GM19395 (cell line): ENCODE measurements around the gene ZNF205.
A peak's percentile ranks its signal among the peaks of the same experiment; 100 is the strongest.

Experiments
- ATAC-seq: cut with Tn5 transposase; IDR thresholded peaks from one replicate; pipeline ENCODE4 v1.9.1; 2021; ENCODE audit warnings: mild to moderate bottlenecking, moderate library complexity; ENCODE audit not compliant: unreplicated experiment

ZNF205 gene

DNA sequence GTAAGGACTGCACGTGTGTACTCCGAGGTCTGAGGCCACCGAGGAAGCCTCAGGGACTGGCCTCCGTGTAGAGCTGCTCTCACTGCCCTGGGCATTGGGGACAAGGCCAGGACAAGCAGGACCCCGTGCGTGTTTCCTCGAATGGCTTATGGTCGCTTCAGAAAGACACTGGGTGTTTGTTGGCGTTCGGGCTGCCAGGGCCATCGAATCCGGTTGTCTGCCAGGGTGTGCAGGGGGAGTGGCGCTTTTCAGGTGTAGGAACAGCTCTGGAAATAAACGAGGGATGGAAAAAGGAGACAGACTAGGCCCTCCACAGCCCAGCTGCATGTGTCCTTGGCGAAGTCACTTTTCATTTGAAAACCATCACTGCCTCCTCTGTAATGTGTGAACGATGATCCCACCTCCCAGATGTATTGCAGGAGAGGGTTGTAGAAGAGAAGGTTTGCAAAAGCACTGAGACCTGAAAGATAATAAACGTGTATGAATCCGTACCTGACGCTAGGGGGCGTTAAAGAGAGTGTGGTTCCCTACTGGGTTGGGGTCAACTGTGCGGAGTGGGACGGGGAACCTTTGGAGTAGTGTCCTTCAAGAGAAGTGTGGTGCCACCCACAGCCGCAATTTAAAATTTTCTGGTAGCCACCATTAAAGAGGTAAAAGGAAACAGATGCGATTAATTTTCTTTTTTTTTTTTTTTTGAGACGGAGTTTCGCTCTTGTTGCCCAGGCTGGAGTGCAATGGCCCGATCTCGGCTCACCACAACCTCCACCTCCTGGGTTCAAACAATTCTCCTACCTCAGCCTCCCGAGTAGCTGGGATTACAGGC, 11.2 kb upstream of the ZNF205 start:
- no peak for ATAC-seq

- ATAC-seq = no peak
These were observed 10.4 kb upstream of the ZNF205 start for GRCh38 chr16:3101841-3102470.

DNA sequence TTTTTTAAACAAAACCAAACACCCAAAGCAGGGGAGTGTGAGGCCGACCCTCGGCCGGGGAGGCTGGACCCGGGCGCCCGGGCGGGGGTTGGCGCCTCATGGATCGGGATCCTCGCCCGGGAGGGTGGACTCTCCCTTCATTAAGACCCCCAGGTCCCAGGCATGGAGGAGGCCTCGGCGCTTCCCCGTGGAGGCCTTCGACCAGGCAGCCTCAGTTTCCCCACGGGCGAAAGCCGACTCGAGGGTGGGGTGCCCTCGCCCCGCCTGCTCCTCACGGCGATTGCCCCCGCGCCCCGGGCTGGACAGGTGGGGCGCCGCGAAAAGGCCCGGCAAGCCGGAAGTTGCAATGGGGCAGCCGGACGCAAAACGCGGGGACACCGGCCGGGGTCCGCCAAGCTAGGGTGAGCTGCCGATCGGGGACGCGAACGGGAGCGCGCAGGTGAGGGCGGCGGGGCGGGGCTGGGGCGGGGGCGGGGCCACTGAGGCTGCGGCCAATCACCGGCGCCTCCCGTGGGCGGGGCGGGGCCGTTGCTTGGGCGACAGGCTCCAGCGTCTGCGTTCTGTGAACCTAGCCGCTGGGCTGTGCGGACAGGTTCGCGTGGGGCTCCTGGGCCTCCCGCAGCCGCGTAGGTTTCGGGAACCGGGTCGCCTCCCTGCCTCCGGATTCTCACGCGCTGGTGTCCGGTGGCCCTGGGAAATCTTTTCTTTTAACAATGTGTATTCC, 6.0 kb upstream of the ZNF205 start:
- peak; percentile 69 for ATAC-seq

DNA sequence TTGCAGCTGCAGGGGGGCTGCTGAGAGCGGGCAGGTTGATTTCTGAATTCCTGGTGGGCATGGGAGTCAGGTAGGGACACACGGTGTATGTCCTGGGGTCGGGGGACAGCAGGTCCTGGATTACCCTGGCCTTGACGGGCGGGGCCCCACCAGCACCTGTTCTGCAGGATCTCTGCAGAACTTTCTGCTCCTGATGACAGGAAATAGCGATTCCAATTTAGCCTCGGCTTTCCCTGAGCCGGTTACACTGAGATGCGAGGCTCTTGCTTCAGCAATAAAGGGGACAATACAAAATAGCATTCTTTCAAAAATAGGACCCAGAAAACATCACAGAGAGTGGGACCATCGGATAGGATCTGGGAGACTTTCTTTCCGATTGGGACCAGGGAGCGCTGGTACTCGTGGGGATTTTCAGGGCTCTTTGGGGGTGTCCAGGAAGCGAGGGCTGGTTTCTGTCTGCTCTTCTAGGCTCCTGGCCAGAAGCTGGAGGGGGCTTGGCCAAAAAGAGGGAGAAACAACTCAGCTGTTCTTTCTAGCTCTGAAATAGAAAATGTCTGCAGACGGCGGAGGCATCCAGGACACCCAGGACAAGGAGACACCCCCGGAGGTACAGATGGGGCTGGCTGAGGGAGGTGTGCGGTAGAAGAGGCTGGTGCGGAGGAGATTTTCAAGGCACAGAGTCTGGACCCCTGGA, 642 bp downstream of the ZNF205 start:
- no peak for ATAC-seq

DNA sequence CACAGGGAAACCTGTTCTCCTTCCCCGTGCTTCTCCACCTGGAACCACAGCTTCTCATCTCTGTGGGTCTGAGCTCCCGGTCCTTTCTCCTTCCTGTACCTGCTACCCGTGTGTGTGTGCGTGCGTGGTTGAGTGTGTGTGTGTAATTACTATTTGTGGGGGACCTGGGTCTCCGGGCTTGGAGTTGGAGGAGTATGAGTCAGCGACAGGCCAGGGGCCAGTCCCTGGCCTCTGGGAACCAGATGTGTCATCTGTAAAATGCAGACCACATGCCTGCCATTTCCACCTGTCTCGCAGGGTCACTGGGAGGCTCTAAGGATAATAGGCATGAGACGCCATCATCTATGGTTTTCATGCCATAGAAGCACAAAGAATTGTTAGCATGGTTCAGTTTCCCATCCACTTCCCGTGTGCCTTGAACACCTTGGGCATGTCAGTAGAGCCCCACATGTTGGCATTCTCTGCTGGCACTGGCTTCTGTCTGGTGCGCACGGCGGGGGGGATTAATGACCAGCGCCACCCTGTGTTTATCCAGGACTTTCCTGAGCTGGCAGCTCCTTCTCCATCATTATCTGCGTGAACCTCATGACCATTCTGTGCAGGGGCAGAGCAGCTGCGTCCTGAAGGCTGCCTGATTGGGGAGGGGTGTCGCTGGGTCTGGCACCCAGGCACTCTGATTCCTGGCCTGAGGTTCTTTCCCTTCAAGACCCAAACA, 1.5 kb downstream of the ZNF205 start:
- ATAC-seq = no peak

DNA sequence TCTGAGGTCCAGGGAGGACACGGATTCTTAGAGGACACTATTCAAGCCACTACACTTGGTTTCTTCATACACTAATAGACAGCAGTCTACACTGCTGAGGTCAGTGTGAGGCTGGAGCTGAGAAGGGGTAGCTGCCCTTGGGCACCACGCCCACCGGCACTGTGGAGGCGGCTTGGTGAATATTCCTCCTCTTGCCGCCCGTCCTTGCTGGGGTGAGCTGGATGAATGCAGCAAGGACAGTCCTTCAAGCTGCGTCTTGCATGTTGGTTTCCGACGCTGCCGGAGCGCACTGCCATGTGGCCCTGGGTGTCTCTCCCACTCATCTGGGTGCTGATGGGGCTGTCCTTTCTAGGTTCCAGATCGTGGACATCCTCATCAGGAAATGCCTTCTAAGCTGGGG, 2.6 kb downstream of the ZNF205 start:
- ATAC-seq = no peak

- no peak for ATAC-seq
These were observed 3.2 kb downstream of the ZNF205 start for GRCh38 chr16:3115561-3115960.

DNA sequence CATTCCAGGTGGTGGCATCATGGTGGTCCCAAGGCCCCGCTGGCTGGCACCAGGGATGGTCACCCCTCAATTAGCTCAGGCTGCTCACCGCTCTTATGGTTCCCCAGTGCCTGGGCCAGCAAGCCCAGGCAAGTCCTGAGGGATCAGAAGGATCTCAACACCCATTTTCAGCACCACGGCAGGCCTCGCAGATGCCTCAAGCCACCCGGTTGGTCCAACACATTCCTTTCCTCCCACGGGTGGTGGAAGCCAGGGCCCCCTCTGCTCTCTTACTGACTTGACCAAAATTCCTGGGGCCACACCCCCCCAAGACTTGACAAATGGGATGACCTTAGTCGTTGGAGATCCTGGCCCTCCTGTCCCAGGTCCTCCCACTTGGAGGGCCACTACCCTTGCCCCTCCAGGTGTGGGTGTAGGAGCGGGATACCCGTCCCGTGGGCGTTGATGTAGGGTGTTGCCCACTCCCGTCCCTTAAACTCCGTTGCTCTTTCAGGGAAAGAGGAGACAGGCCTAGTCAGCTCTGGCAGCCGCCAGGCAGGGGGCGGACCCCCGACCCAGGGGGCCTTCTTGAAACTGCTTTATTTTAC, 5.9 kb downstream of the ZNF205 start:
- ATAC-seq = no peak

DNA sequence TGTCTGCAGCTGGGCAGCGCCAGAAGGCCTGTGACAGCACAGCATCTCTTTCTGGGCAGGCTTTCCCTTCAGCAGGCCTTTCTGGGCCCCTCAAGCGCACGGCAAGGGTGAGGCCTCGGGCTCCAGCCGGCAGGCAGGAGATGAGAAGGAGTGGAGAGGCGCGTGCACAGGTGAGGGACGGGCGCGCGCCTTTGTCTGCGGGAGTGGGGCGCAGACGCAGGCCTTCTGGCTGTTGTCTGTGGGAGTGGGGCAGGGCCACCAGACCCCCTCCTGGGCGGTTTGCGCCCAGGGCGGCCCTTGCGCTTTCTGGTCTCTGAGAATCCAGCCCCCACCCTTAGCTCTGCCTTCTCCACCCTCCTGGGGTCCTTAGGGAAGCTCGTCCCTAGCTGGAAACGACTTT, 6.5 kb downstream of the ZNF205 start:
- ATAC-seq = no peak

DNA sequence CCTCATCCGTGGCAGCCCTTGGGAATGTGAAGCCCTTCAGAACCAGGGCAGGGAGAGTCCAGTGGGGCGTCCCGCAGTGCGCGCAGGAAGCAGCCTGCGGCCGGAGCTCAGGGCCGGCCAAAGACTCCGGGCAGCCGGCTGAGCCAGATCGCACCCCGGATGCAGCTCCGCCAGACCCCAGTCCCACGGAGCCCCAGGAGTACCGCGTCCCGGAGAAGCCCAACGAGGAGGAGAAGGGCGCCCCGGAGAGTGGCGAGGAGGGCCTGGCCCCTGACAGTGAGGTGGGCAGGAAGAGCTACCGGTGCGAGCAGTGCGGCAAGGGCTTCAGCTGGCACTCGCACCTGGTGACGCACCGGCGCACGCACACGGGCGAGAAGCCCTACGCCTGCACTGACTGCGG, 6.9 kb downstream of the ZNF205 start:
- ATAC-seq = no peak

GRCh38 chr16:3119701-3120408, 7.5 kb downstream of the ZNF205 start:
- ATAC-seq = no peak

DNA sequence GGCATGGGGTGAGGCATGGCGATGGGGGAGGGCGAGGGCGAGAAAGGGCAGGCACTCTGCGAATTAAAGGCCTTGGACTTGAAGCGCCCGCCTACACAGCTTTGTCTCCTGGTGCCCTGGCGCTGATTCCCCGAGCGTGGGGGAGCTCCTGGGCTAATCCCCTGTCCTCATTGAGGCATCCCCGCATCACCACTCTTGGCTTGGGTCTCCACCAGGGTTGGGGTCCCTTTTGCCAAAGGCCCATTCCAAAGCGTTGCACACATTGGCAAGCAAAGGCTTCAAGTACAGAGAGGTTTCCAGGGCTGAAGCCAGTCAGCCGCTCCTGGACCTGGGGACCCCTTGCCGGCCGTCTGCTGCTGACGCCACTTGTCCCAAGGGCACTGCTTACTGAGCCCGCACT, 8.0 kb downstream of the ZNF205 start:
- ATAC-seq = no peak

- ATAC-seq = no peak
These were observed 9.6 kb downstream of the ZNF205 start for GRCh38 chr16:3121851-3122467.

- no peak for ATAC-seq
These were observed 10.7 kb downstream of the ZNF205 start for GRCh38 chr16:3122926-3123570.

- peak; percentile 88 for ATAC-seq
These were observed 11.8 kb downstream of the ZNF205 start for GRCh38 chr16:3123986-3124886.

GRCh38 chr16:3127745-3128144, 15.4 kb downstream of the ZNF205 start:
- no peak for ATAC-seq
